IMR-90 (cell line): ENCODE results near the gene TDRD12. TPM values are rescaled to one million over a fixed set of nuclear protein-coding genes. Genes with fewer than 3 reads are reported as not detected.

Experiments used
- ATAC-seq: fragments of 200-7000 bp; cut with Tn5 transposase; 2 replicates; pipeline ENCODE4 v1.9.1; 2020; ENCODE audit warnings: low read depth, mild to moderate bottlenecking, moderate library complexity
- BruUV-seq: library from RNA; stranded (reverse); fragments of 400-500 nt; replicated peaks from 2 replicates; lab custom pipeline; 2021; lab: Mats Ljungman, UMichigan
- CTCF ChIA-PET: fragments of 300-600 bp; formaldehyde crosslinking; extraction: SDS; loops from one replicate; lab custom pipeline; 2021; ENCODE audit warnings: antibody characterized with exemption; lab: Yijun Ruan, JAX
- POLR2A ChIA-PET: fragments of 300-600 bp; sonication (Branson Sonifier 250); formaldehyde crosslinking; loops from one replicate; lab custom pipeline; 2022; ENCODE audit warnings: antibody characterized with exemption; ENCODE audit not compliant: unreplicated experiment; lab: Charles Lee
- DNase-seq: peaks from one replicate; pipeline ENCODE4 v3.0.0; 2013
- H2AFZ ChIP-seq: replicated peaks from 2 replicates; pipeline ENCODE3; 2013; ENCODE audit warnings: low read length, mild to moderate bottlenecking; ENCODE audit not compliant: poor library complexity
- H2AK5ac ChIP-seq: 2 replicates; pipeline ENCODE4 v1.6.1; 2013; ENCODE audit warnings: low read depth, low read length, inconsistent platforms
- H2AK9ac ChIP-seq: replicated peaks from 2 replicates; pipeline ENCODE3; 2013; ENCODE audit warnings: mild to moderate bottlenecking, low read depth, low read length, moderate library complexity; ENCODE audit not compliant: poor library complexity
- H2BK120ac ChIP-seq: 2 replicates; pipeline ENCODE4 v1.6.1; 2013; ENCODE audit warnings: low read depth, low read length, inconsistent platforms
- H2BK15ac ChIP-seq: 3 replicates; pipeline ENCODE4 v1.6.1; 2013; ENCODE audit warnings: low read depth, low read length, inconsistent platforms
- H2BK20ac ChIP-seq: 2 replicates; pipeline ENCODE4 v1.6.1; 2013; ENCODE audit warnings: low read depth, mild to moderate bottlenecking, inconsistent platforms, low read length, moderate library complexity
- H2BK5ac ChIP-seq: 2 replicates; pipeline ENCODE4 v1.6.1; 2013; ENCODE audit warnings: mild to moderate bottlenecking, low read depth, low read length, inconsistent platforms; ENCODE audit not compliant: poor library complexity, severe bottlenecking
- H3K14ac ChIP-seq: replicated peaks from 2 replicates; pipeline ENCODE4 v1.6.1; 2013; ENCODE audit warnings: low read depth, low read length, inconsistent platforms
- H3K18ac ChIP-seq: 2 replicates; pipeline ENCODE4 v1.6.1; 2013; ENCODE audit warnings: low read depth, low read length, control low read depth
- H3K23ac ChIP-seq: 2 replicates; pipeline ENCODE4 v1.6.1; 2013; ENCODE audit warnings: low read depth, low read length, inconsistent platforms
- H3K27ac ChIP-seq: 2 replicates; pipeline ENCODE4 v1.5.1; 2013; ENCODE audit warnings: mild to moderate bottlenecking, control low read depth, low read length; ENCODE audit not compliant: insufficient read depth
- H3K27me3 ChIP-seq: 2 replicates; pipeline ENCODE4 v1.6.1; 2013; ENCODE audit warnings: low read length; ENCODE audit not compliant: control insufficient read depth, insufficient read depth
- H3K36me3 ChIP-seq: 2 replicates; pipeline ENCODE4 v1.6.1; 2013; ENCODE audit warnings: low read length, mixed read lengths; ENCODE audit not compliant: control insufficient read depth, insufficient read depth
- H3K4ac ChIP-seq: 2 replicates; pipeline ENCODE4 v1.6.1; 2013; ENCODE audit warnings: low read depth, low read length, inconsistent platforms
- H3K4me1 ChIP-seq: 2 replicates; pipeline ENCODE4 v1.6.1; 2013; ENCODE audit warnings: low read length, mixed read lengths; ENCODE audit not compliant: control insufficient read depth, insufficient read depth
- H3K4me2 ChIP-seq: 2 replicates; pipeline ENCODE4 v1.6.1; 2013; ENCODE audit warnings: low read depth, mild to moderate bottlenecking, control low read depth, low read length, moderate library complexity
- H3K4me3 ChIP-seq: 2 replicates; pipeline ENCODE4 v1.5.1; 2013; ENCODE audit warnings: low read depth, mild to moderate bottlenecking, control low read depth, low read length, moderate library complexity; ENCODE audit not compliant: insufficient read depth
- H3K56ac ChIP-seq: 2 replicates; pipeline ENCODE4 v1.6.1; 2013; ENCODE audit warnings: low read length, inconsistent platforms; ENCODE audit not compliant: insufficient read depth; ENCODE audit errors: extremely low read depth
- H3K79me1 ChIP-seq, 2 experiments: 2 replicates each; pipeline ENCODE4 v1.6.1; 2013; ENCODE audit warnings: low read length in 2 of 2, inconsistent platforms in 1 of 2, low read depth in 1 of 2
- H3K9ac ChIP-seq: 2 replicates; pipeline ENCODE4 v1.6.1; 2013; ENCODE audit warnings: low read depth, low read length, control low read depth
- H3K9me1 ChIP-seq: 2 replicates; pipeline ENCODE4 v1.6.1; 2013; ENCODE audit warnings: low read length, inconsistent platforms; ENCODE audit not compliant: insufficient read depth
- H3K9me3 ChIP-seq: 2 replicates; pipeline ENCODE4 v1.6.1; 2013; ENCODE audit warnings: low read length; ENCODE audit not compliant: control insufficient read depth, insufficient read depth
- H4K20me1 ChIP-seq: 2 replicates; pipeline ENCODE4 v1.6.1; 2013; ENCODE audit warnings: low read length, inconsistent platforms; ENCODE audit not compliant: insufficient read depth
- H4K5ac ChIP-seq: 2 replicates; pipeline ENCODE4 v1.6.1; 2013; ENCODE audit warnings: mild to moderate bottlenecking, low read depth, low read length, control low read depth
- H4K8ac ChIP-seq, 2 experiments: 2 replicates each; pipeline ENCODE4 v1.6.1; 2013; ENCODE audit warnings: low read depth in 2 of 2, low read length in 2 of 2, control low read depth in 1 of 2, inconsistent platforms in 1 of 2
- H4K91ac ChIP-seq: 2 replicates; pipeline ENCODE4 v1.6.1; 2013; ENCODE audit warnings: low read depth, low read length, inconsistent platforms; ENCODE audit not compliant: insufficient read depth
- BHLHE40 ChIP-seq: fragments of 150-350 bp; IDR thresholded peaks from 2 replicates; pipeline ENCODE4 v1.6.1; 2016; ENCODE audit warnings: mild to moderate bottlenecking, low read depth, low read length
- CEBPB ChIP-seq: IDR thresholded peaks from 2 replicates; pipeline ENCODE4 v1.6.1; 2012; ENCODE audit warnings: low read depth, low read length, improper control_type of control experiment
- CTCF ChIP-seq: conservative IDR thresholded peaks from 2 replicates; pipeline ENCODE4 v1.5.1; 2012; ENCODE audit warnings: mild to moderate bottlenecking, low read depth, low read length, improper control_type of control experiment
- MAFK ChIP-seq: IDR thresholded peaks from 2 replicates; pipeline ENCODE4 v1.6.1; 2012; ENCODE audit warnings: low read depth, low read length, improper control_type of control experiment
- MAZ ChIP-seq: IDR thresholded peaks from 2 replicates; pipeline ENCODE4 v1.6.1; 2012; ENCODE audit warnings: low read depth, mild to moderate bottlenecking, low read length, improper control_type of control experiment, moderate library complexity, borderline replicate concordance
- NFE2L2 ChIP-seq: fragments of 150-350 bp; IDR thresholded peaks from 2 replicates; pipeline ENCODE4 v1.6.1; 2016; ENCODE audit warnings: low read depth, mild to moderate bottlenecking, low read length
- POLR2A ChIP-seq: IDR thresholded peaks from 2 replicates; pipeline ENCODE4 v1.6.1; 2012; ENCODE audit warnings: mild to moderate bottlenecking, low read depth, low read length
- RAD21 ChIP-seq: IDR thresholded peaks from 2 replicates; pipeline ENCODE4 v1.6.1; 2012; ENCODE audit warnings: low read length, improper control_type of control experiment
- RCOR1 ChIP-seq: IDR thresholded peaks from 2 replicates; pipeline ENCODE4 v1.6.1; 2012; ENCODE audit warnings: mild to moderate bottlenecking, low read length, improper control_type of control experiment; ENCODE audit not compliant: insufficient replicate concordance
- SMC3 ChIP-seq: fragments of 150-350 bp; IDR thresholded peaks from 2 replicates; pipeline ENCODE4 v1.6.1; 2016; ENCODE audit warnings: low read depth, mild to moderate bottlenecking, antibody characterized with exemption, low read length, moderate library complexity
- WGBS, 2 experiments: methylation state at CpG; one replicate each; pipeline versions ENCODE4 v1.1.5 to v1.1.7; 2013; ENCODE audit warnings: missing lambda C conversion rate in 2 of 2; ENCODE audit not compliant: insufficient read length in 1 of 2; ENCODE audit errors: extremely low coverage in 2 of 2; 5-methylcytosine and 5-hydroxymethylcytosine counted together
- dilution Hi-C: fragments of 300-500 bp; cut with HindIII; formaldehyde crosslinking; loops from one replicate; pipeline ENCODE4 v1.14.3; 2018; ENCODE audit warnings: low sequenced_read_pairs; ENCODE audit not compliant: unreplicated experiment
- in situ Hi-C: fragments of 300-500 bp; cut with MboI; formaldehyde crosslinking; loops from 3 replicates; pipeline ENCODE4 v1.14.3; 2019; ENCODE audit warnings: low sequenced_read_pairs, inconsistent platforms, mixed read lengths
- intact Hi-C: fragments of 100-400 bp; cut with micrococcal nuclease; formaldehyde crosslinking; loops from 2 replicates; pipeline ENCODE4 v1.10.0; 2022
- polyA plus RNA-seq, 3 experiments: library from polyadenylated mRNA; depleted of rRNA; stranded (reverse); fragments of >200 nt; gene quantifications; 2 replicates each; pipeline ENCODE4 v1.2.3, GENCODE V29; 2012; ENCODE audit warnings: low replicate concordance in 1 of 3
- total RNA-seq: library from RNA; depleted of rRNA; stranded (reverse); fragments of >200 nt; gene quantifications from 2 replicates; pipeline ENCODE4 v1.2.3, GENCODE V29; 2012
- TF ChIP-seq, protein P1 (sequence below): fragments of 150-350 bp; IDR thresholded peaks from 2 replicates; pipeline ENCODE4 v1.6.1; 2016; ENCODE audit warnings: low read depth, mild to moderate bottlenecking, low read length, moderate library complexity, borderline replicate concordance

TDRD12 gene
- total and polyA plus RNA-seq, 2 of the 4 experiments (the other 2 are of a cell fraction): under 0.01 to 0.07 TPM

GRCh38 chr19:32862173-32862572, 142.6 kb downstream of the TDRD12 start:
- Histone ChIP-seq H3K23ac (no peak overlapping the region), H2AK9ac (no peak overlapping the region), H2BK15ac (no peak overlapping the region), H3K79me1 (no peaks in the 10 kb centered on the region), H3K4me1 (no peaks in the 10 kb centered on the region), H3K9me3 (no peaks in the 10 kb centered on the region), H4K8ac (no peak overlapping the region), H3K4ac (no peak overlapping the region), H3K14ac (no peak overlapping the region), H2BK120ac (no peak overlapping the region), H2BK5ac (no peak overlapping the region), H4K5ac (no peak overlapping the region), H3K27me3 (no peaks in the 10 kb centered on the region), H2AFZ (no peak overlapping the region), H3K4me3 (no peak overlapping the region), H3K9ac (no peak overlapping the region), H3K4me2 (no peak overlapping the region), H4K20me1 (no peaks in the 10 kb centered on the region), H4K91ac (no peak overlapping the region), H3K9me1 (no peaks in the 10 kb centered on the region), H3K18ac (no peak overlapping the region), H2BK20ac (no peak overlapping the region), H3K36me3 (no peaks in the 10 kb centered on the region), H3K27ac (no peak overlapping the region), H3K56ac (no peak overlapping the region), H2AK5ac (no peak overlapping the region)
- no peak for DNase-seq
- TF ChIP-seq POLR2A: no peak
- TF ChIP-seq RAD21: no peak
- TF ChIP-seq CTCF: no peak
- TF ChIP-seq MAZ: no peak
- TF ChIP-seq, protein P1, sequence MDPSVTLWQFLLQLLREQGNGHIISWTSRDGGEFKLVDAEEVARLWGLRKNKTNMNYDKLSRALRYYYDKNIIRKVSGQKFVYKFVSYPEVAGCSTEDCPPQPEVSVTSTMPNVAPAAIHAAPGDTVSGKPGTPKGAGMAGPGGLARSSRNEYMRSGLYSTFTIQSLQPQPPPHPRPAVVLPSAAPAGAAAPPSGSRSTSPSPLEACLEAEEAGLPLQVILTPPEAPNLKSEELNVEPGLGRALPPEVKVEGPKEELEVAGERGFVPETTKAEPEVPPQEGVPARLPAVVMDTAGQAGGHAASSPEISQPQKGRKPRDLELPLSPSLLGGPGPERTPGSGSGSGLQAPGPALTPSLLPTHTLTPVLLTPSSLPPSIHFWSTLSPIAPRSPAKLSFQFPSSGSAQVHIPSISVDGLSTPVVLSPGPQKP: no peak
- TF ChIP-seq SMC3: no peak
- TF ChIP-seq RCOR1: no peak
- TF ChIP-seq CEBPB: no peak
- TF ChIP-seq MAFK: no peak
- no peak for TF ChIP-seq BHLHE40
- no peak for TF ChIP-seq NFE2L2
- ChIA-PET POLR2A (no interaction called here), CTCF (no interaction called here)
- WGBS, 2 experiments: 79% methylated on average over 9 of the region's 19 CpGs; no CpG with 5 or more reads in 1 of the 2 experiments
- no peak for ATAC-seq
- dilution Hi-C loops: no loop called here
- intact Hi-C loops: no loop called here
- BruUV-seq: no TSS peak
- in situ Hi-C loops: no loop called here
